Endothelial cell of umbilical vein (primary cell): ENCODE measurements around the gene AP3M1. TPM values are rescaled to one million over a fixed set of nuclear protein-coding genes. Genes with fewer than 3 reads are reported as not detected.
"Not testable (repeated sequence)": the region's sequence is repeated elsewhere in the genome, so short reads cannot be mapped to it uniquely, and the experiment has no call there.

Source experiments
- BruUV-seq: library from RNA; stranded (reverse); fragments of 400-500 nt; replicated peaks from 2 replicates; lab custom pipeline; 2021; lab: Mats Ljungman, UMichigan
- CTCF ChIA-PET: fragments of 300-600, 350-600 bp; sonication (Branson Sonifier 250); formaldehyde crosslinking; loops from one replicate; lab custom pipeline; 2021; ENCODE audit warnings: antibody characterized with exemption, inconsistent platforms; lab: Charles Lee
- POLR2A ChIA-PET: fragments of 300-600, 350-600 bp; sonication (Branson Sonifier 250); formaldehyde crosslinking; loops from one replicate; lab custom pipeline; 2021; ENCODE audit warnings: antibody characterized with exemption, inconsistent platforms; lab: Charles Lee
- DNase-seq: peaks from one replicate; pipeline ENCODE4 v3.0.0-alpha.2; 2011; ENCODE audit warnings: low read depth, low spot score
- FAIRE-seq: peaks from 2 replicates; lab custom pipeline; 2011; peaks lifted over from hg19 to GRCh38; lab: Jason Lieb, UNC
- H2AFZ ChIP-seq: 2 replicates; pipeline ENCODE4 v1.6.0; 2012; ENCODE audit warnings: low read depth, low read length, control low read depth, inconsistent platforms
- H3K27ac ChIP-seq: 2 replicates; pipeline ENCODE4 v1.5.1; 2011; ENCODE audit warnings: low read depth, mild to moderate bottlenecking, control low read depth, low read length, moderate library complexity; ENCODE audit not compliant: insufficient read depth
- H3K27me3 ChIP-seq, 2 experiments: 2 replicates each; pipeline versions ENCODE4 v1.6.0 to v1.6.1; 2011; ENCODE audit warnings: low read length in 2 of 2, mixed read lengths in 1 of 2; ENCODE audit not compliant: control insufficient read depth in 2 of 2, insufficient read depth in 2 of 2
- H3K36me3 ChIP-seq, 2 experiments: 2 replicates in 1 of 2; 3 replicates in 1 of 2; pipeline ENCODE4 v1.5.1; 2011; ENCODE audit warnings: low read length in 2 of 2, mild to moderate bottlenecking in 1 of 2, moderate library complexity in 1 of 2; ENCODE audit not compliant: control insufficient read depth in 2 of 2, insufficient read depth in 2 of 2; ENCODE audit errors: extremely low read depth in 1 of 2
- H3K4me1 ChIP-seq: 3 replicates; pipeline ENCODE4 v1.5.1; 2011; ENCODE audit warnings: mild to moderate bottlenecking, low read length; ENCODE audit not compliant: control insufficient read depth, insufficient read depth; ENCODE audit errors: extremely low read depth
- H3K4me2 ChIP-seq: 2 replicates; pipeline ENCODE4 v1.6.1; 2011; ENCODE audit warnings: low read length, control low read depth, mixed read lengths; ENCODE audit not compliant: insufficient read depth
- H3K4me3 ChIP-seq, 3 experiments: fragments of 200-600 bp in 1 of 3; sonication (generic), shearing (Covaris generic) in 1 of 3; replicated peaks in 1 of 3; 2 replicates each; pipeline ENCODE4 v1.5.1; 2011 to 2016; ENCODE audit warnings: control low read depth in 3 of 3, low read length in 3 of 3, mild to moderate bottlenecking in 2 of 3, inconsistent platforms in 1 of 3, low read depth in 1 of 3, moderate library complexity in 1 of 3; ENCODE audit not compliant: insufficient read depth in 1 of 3
- H3K79me2 ChIP-seq: 2 replicates; pipeline ENCODE4 v1.6.0; 2012; ENCODE audit warnings: low read length, inconsistent platforms; ENCODE audit not compliant: control insufficient read depth, insufficient read depth
- H3K9ac ChIP-seq: replicated peaks from 2 replicates; pipeline ENCODE3; 2011; ENCODE audit warnings: low read length, control low read depth; ENCODE audit not compliant: insufficient read depth; ENCODE audit errors: extremely low read depth
- H3K9me1 ChIP-seq: replicated peaks from 3 replicates; pipeline ENCODE4 v1.6.0; 2011; ENCODE audit warnings: mild to moderate bottlenecking, low read length; ENCODE audit not compliant: control insufficient read depth, insufficient read depth; ENCODE audit errors: extremely low read depth
- H3K9me3 ChIP-seq: replicated peaks from 2 replicates; pipeline ENCODE4 v1.5.1; 2012; ENCODE audit warnings: low read length, inconsistent platforms; ENCODE audit not compliant: control insufficient read depth, insufficient read depth
- H4K20me1 ChIP-seq: replicated peaks from 2 replicates; pipeline ENCODE3; 2011; ENCODE audit warnings: mild to moderate bottlenecking, low read length; ENCODE audit not compliant: control insufficient read depth, insufficient read depth; ENCODE audit errors: extremely low read depth
- EZH2 ChIP-seq: IDR thresholded peaks from 2 replicates; pipeline ENCODE4 v1.6.1; 2012; ENCODE audit warnings: borderline replicate concordance, low read depth, mild to moderate bottlenecking, moderate library complexity, low read length, inconsistent platforms; ENCODE audit not compliant: severe bottlenecking
- GATA2 ChIP-seq: IDR thresholded peaks from 2 replicates; pipeline ENCODE4 v1.7.0; 2011; ENCODE audit warnings: low read depth, mild to moderate bottlenecking, moderate library complexity, mixed read lengths, low read length; ENCODE audit not compliant: insufficient read length, insufficient read depth
- JUN ChIP-seq: IDR thresholded peaks from 2 replicates; pipeline ENCODE4 v1.6.1; 2011; ENCODE audit warnings: borderline replicate concordance, low read depth; ENCODE audit not compliant: insufficient read length, insufficient read depth
- MAX ChIP-seq: IDR thresholded peaks from 2 replicates; pipeline ENCODE4 v1.6.1; 2011; ENCODE audit not compliant: insufficient read depth, insufficient read length
- MYC ChIP-seq: IDR thresholded peaks from one replicate; pipeline ENCODE4 v1.6.1; 2011; ENCODE audit warnings: mild to moderate bottlenecking, low read depth, low read length
- POLR2A ChIP-seq: IDR thresholded peaks from 2 replicates; pipeline ENCODE4 v1.6.1; 2012; ENCODE audit warnings: low read depth, mild to moderate bottlenecking, control low read depth, low read length
- POLR2AphosphoS5 ChIP-seq: IDR thresholded peaks from 2 replicates; pipeline ENCODE4 v1.6.1; 2012; ENCODE audit warnings: low read depth, mild to moderate bottlenecking, control low read depth, low read length, moderate library complexity; ENCODE audit not compliant: insufficient read depth
- dilution Hi-C: fragments of 300-500 bp; cut with MboI; formaldehyde crosslinking; loops from one replicate; pipeline ENCODE4 v1.15.0; 2019; ENCODE audit warnings: low sequenced_read_pairs; ENCODE audit not compliant: extremely low pct_ligation_motif_present
- intact Hi-C: fragments of 100-400 bp; cut with micrococcal nuclease; formaldehyde crosslinking; loops from one replicate; pipeline ENCODE4 v1.10.0; 2022
- polyA plus RNA-seq, 4 experiments: library from polyadenylated mRNA; depleted of rRNA in 3 of 4; stranded (reverse) in 3 of 4; unstranded in 1 of 4; fragments of >200 nt; gene quantifications; 2 replicates each; pipeline versions ENCODE4 v1.2.1 to v1.2.3, GENCODE V29; 2011 to 2012; ENCODE audit warnings: missing spikeins in 1 of 4
- total RNA-seq: library from RNA; stranded (reverse); gene quantifications from 2 replicates; pipeline ENCODE4 v1.2.3, GENCODE V29; 2021
- TF ChIP-seq, protein P1 (sequence below), 2 donors: IDR thresholded peaks; 1 replicate in 1 of 2; 2 replicates in 1 of 2; pipeline ENCODE4 v1.5.1; 2011; ENCODE audit warnings: low read length in 2 of 2, mild to moderate bottlenecking in 2 of 2, moderate library complexity in 2 of 2, control low read depth in 1 of 2, inconsistent platforms in 1 of 2, low read depth in 1 of 2; ENCODE audit not compliant: insufficient read depth in 1 of 2; ENCODE audit errors: extremely low read depth in 1 of 2

AP3M1 gene
- total and polyA plus RNA-seq, 2 donors (not counting 3 experiments of a cell fraction or from before 2014, with no cell fraction given) = 34.0 to 58.8 TPM

- peaks cover 50% of the 10 kb centered on the region for H3K79me2 ChIP-seq
- no peak for TF ChIP-seq MAX
- no peak for TF ChIP-seq GATA2
- TF ChIP-seq POLR2A = no peak
- TF ChIP-seq, protein P1, sequence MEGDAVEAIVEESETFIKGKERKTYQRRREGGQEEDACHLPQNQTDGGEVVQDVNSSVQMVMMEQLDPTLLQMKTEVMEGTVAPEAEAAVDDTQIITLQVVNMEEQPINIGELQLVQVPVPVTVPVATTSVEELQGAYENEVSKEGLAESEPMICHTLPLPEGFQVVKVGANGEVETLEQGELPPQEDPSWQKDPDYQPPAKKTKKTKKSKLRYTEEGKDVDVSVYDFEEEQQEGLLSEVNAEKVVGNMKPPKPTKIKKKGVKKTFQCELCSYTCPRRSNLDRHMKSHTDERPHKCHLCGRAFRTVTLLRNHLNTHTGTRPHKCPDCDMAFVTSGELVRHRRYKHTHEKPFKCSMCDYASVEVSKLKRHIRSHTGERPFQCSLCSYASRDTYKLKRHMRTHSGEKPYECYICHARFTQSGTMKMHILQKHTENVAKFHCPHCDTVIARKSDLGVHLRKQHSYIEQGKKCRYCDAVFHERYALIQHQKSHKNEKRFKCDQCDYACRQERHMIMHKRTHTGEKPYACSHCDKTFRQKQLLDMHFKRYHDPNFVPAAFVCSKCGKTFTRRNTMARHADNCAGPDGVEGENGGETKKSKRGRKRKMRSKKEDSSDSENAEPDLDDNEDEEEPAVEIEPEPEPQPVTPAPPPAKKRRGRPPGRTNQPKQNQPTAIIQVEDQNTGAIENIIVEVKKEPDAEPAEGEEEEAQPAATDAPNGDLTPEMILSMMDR (IDR thresholded peaks at IDR 0.05; ENCODE audit: extremely low read depth in 1 of 2, insufficient read depth in 1 of 2, low read depth in 1 of 2, low read length in 2 of 2) = no peak
- no peak for TF ChIP-seq JUN
- no peak for TF ChIP-seq EZH2
- TF ChIP-seq POLR2AphosphoS5 = no peak
- TF ChIP-seq MYC = no peak
- H3K27ac ChIP-seq = no peak overlapping the region
- dilution Hi-C loops = no loop called here
- H3K27me3 ChIP-seq = no peaks in the 10 kb centered on the region
- no peak overlapping the region for H3K4me2 ChIP-seq
- intact Hi-C loops = no loop called here
- no TSS peak for BruUV-seq
- peaks cover 4 to 19% of the 10 kb centered on the region in 2 experiments for H3K36me3 ChIP-seq
- POLR2A ChIA-PET = no interaction called here
- no peaks in the 10 kb centered on the region for H3K9me1 ChIP-seq
- FAIRE-seq = no peak
- H3K9me3 ChIP-seq = no peaks in the 10 kb centered on the region
- no peak for DNase-seq
- H2AFZ ChIP-seq = no peak overlapping the region
- H3K9ac ChIP-seq = no peak overlapping the region
- CTCF ChIA-PET = interaction anchor here (1.2 kb wide), 1 partner anchor 73 kb away, joined by 3 read pairs; no protein-coding TSS in a partner anchor
- peaks cover 6% of the 10 kb centered on the region for H3K4me1 ChIP-seq
- no peak overlapping the region for H3K4me3 ChIP-seq
- peaks cover 4% of the 10 kb centered on the region for H4K20me1 ChIP-seq
Measured at GRCh38 chr10:74139981-74140380, 10.6 kb downstream of the AP3M1 start.

DNA sequence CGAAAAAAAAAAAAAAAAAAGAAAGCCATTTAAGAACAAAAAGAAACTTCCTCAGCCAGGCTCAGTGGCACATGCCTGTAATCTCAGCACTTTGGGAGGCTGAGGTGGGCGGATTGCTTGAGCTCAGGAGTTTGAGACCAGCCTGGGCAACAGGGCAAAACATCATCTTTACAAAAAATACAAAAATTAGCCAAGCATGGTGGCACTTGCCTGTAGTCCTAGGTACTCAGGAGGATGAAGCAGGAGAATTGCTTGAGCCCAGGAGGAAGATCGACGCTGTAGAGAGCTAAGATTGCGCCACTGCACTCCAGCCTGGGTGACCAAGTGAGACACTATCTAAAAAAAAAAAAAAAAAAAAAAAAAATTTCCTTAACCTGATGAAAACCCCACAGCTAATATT lies 12.0 kb downstream of the AP3M1 start:
- H3K4me2 ChIP-seq, H3K27me3 ChIP-seq, DNase-seq, H3K9me3 ChIP-seq, H4K20me1 ChIP-seq, FAIRE-seq, H2AFZ ChIP-seq, H3K9ac ChIP-seq, H3K4me1 ChIP-seq, H3K27ac ChIP-seq, H3K4me3 ChIP-seq, H3K9me1 ChIP-seq, BruUV-seq, dilution Hi-C loops, intact Hi-C loops: not testable (repeated sequence)
- ChIA-PET POLR2A (interaction anchor here (0.6 to 1.2 kb wide), 2 partner anchors 10 to 12 kb away, joined by 3 to 5 read pairs; partner anchors contain the start of genes ADK and AP3M1), CTCF (interaction anchor here (1.3 to 2.8 kb wide), 3 partner anchors 11 to 96 kb away, joined by 3 to 16 read pairs (median 3); no protein-coding TSS in a partner anchor)
- peaks cover 37% of the 10 kb centered on the region for H3K79me2 ChIP-seq
- H3K36me3 ChIP-seq = peaks cover 7 to 19% of the 10 kb centered on the region in 2 experiments
